ENCODE results near the gene PPIP5K2.

DNA sequence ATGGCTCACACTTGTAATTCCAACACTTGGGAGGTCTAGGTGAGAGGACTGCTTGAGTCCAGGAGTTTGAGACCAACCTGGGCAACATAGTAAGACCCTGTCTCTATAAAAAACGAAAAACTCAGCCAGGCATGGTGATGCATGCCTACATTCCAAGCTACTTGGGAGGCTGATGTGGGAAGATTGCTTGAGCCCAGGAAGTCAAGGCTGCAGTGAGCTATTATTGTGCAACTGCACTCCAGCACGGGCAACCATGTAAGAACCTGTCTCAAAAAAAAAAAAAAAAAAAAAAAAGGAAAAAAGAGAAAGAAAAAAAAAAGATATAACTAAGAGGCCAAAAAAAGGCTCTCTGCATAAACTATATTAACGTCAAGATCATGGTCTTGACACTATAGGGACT is 27.4 kb upstream of the PPIP5K2 start:
- TF ChIP-seq POLR2A (IDR thresholded peaks at IDR 0.05; ENCODE audit: low read depth, low read length) (no peak), POLR2AphosphoS5 (IDR thresholded peaks at IDR 0.05; ENCODE audit: low read depth, low read length) (no peak), TAF1 (IDR thresholded peaks at IDR 0.05; ENCODE audit: borderline replicate concordance, low read depth, low read length) (no peak)
